ENCODE data around the gene TBCK.
"Not testable (repeated sequence)": the region's sequence is repeated elsewhere in the genome, so short reads cannot be mapped to it uniquely, and the experiment has no call there.

Gene TBCK

GRCh38 chr4:106162278-106162677 lies 153.7 kb downstream of the TBCK start:
- Mint-ChIP-seq H3K27ac (no peak overlapping the region), H3K4me1 (no peaks in the 10 kb centered on the region), H3K4me3 (no peak overlapping the region), H3K36me3 (peaks cover 6% of the 10 kb centered on the region), H3K9me3 (peaks cover 4% of the 10 kb centered on the region)
- ATAC-seq (no peak), DNase-seq (ENCODE audit: low spot score in 2 of 2) (no peak)

GRCh38 chr4:106160560-106160959 lies 155.4 kb downstream of the TBCK start:
- H3K9me3 Mint-ChIP-seq = peaks cover 7% of the 10 kb centered on the region
- H3K27ac Mint-ChIP-seq = no peak overlapping the region
- H3K36me3 Mint-ChIP-seq = peaks cover 10% of the 10 kb centered on the region
- ATAC-seq (no peak), DNase-seq (ENCODE audit: low spot score in 2 of 2) (no peak)
- H3K4me1 Mint-ChIP-seq = no peaks in the 10 kb centered on the region
- H3K4me3 Mint-ChIP-seq = no peak overlapping the region

GRCh38 chr4:106149911-106150310 lies 166.1 kb downstream of the TBCK start:
- ATAC-seq (no peak), DNase-seq (ENCODE audit: low spot score in 2 of 2) (no peak)
- Mint-ChIP-seq H3K4me3 (no peak overlapping the region), H3K9me3 (peaks cover 40% of the 10 kb centered on the region), H3K27ac (no peak overlapping the region), H3K4me1 (no peaks in the 10 kb centered on the region), H3K36me3 (no peaks in the 10 kb centered on the region)

GRCh38 chr4:106149026-106149425 lies 167.0 kb downstream of the TBCK start:
- Mint-ChIP-seq H3K4me3 (no peak overlapping the region), H3K4me1 (no peaks in the 10 kb centered on the region), H3K36me3 (no peaks in the 10 kb centered on the region), H3K27ac (no peak overlapping the region), H3K9me3 (peaks cover 34% of the 10 kb centered on the region)
- DNase-seq (ENCODE audit: low spot score in 2 of 2) (no peak), ATAC-seq (no peak)

GRCh38 chr4:106142616-106143127 lies 173.3 kb downstream of the TBCK start:
- peaks cover 6% of the 10 kb centered on the region for H3K9me3 Mint-ChIP-seq

GRCh38 chr4:106140601-106141000 lies 175.4 kb downstream of the TBCK start:
- Mint-ChIP-seq H3K4me3 (no peak overlapping the region), H3K27ac (no peak overlapping the region), H3K36me3 (no peaks in the 10 kb centered on the region), H3K4me1 (no peaks in the 10 kb centered on the region), H3K9me3 (no peaks in the 10 kb centered on the region)
- ATAC-seq (no peak), DNase-seq (ENCODE audit: low spot score in 2 of 2) (no peak)

More at GRCh38 chr4:106142616-106143127, 173.3 kb downstream of the TBCK start:
- Mint-ChIP-seq H3K36me3 (no peaks in the 10 kb centered on the region), H3K4me3 (no peak overlapping the region), H3K27ac (no peak overlapping the region), H3K4me1 (no peaks in the 10 kb centered on the region)
- no peak for ATAC-seq
- no peak for DNase-seq (ENCODE audit: low spot score in 2 of 2)

- DNase-seq (ENCODE audit: low spot score in 2 of 2) = no peak
- ATAC-seq = no peak
- H3K4me1 Mint-ChIP-seq = no peaks in the 10 kb centered on the region
- no peak overlapping the region for H3K4me3 Mint-ChIP-seq
- no peak overlapping the region for H3K27ac Mint-ChIP-seq
- H3K36me3 Mint-ChIP-seq = peaks cover 13% of the 10 kb centered on the region
- peaks cover under 1% of the 10 kb centered on the region for H3K9me3 Mint-ChIP-seq
Observed at GRCh38 chr4:106136777-106137331, 179.2 kb downstream of the TBCK start.

GRCh38 chr4:106132045-106132444 lies 184.0 kb downstream of the TBCK start:
- H3K4me1 Mint-ChIP-seq = no peaks in the 10 kb centered on the region
- peaks cover 13% of the 10 kb centered on the region for H3K36me3 Mint-ChIP-seq
- ATAC-seq (no peak), DNase-seq (ENCODE audit: low spot score in 2 of 2) (no peak)
- peaks cover 4% of the 10 kb centered on the region for H3K9me3 Mint-ChIP-seq
- no peak overlapping the region for H3K4me3 Mint-ChIP-seq
- H3K27ac Mint-ChIP-seq = no peak overlapping the region

GRCh38 chr4:106126062-106126461 lies 189.9 kb downstream of the TBCK start:
- ATAC-seq (no peak), DNase-seq (ENCODE audit: low spot score in 2 of 2) (no peak)
- Mint-ChIP-seq H3K4me3 (no peak overlapping the region), H3K4me1 (no peaks in the 10 kb centered on the region), H3K27ac (no peak overlapping the region), H3K36me3 (no peaks in the 10 kb centered on the region), H3K9me3 (peaks cover 2% of the 10 kb centered on the region)

- ATAC-seq = not testable (repeated sequence)
Observed at GRCh38 chr4:106119949-106120555, 196.0 kb downstream of the TBCK start.

GRCh38 chr4:106116025-106116424 lies 200.0 kb downstream of the TBCK start:
- Mint-ChIP-seq H3K4me1 (no peaks in the 10 kb centered on the region), H3K4me3 (no peak overlapping the region), H3K27ac (no peak overlapping the region), H3K9me3 (peaks cover 4% of the 10 kb centered on the region), H3K36me3 (peaks cover 28% of the 10 kb centered on the region)
- ATAC-seq (no peak), DNase-seq (ENCODE audit: low spot score in 2 of 2) (no peak)

More at GRCh38 chr4:106119949-106120555, 196.0 kb downstream of the TBCK start:
- H3K4me3 Mint-ChIP-seq; H3K9me3 Mint-ChIP-seq; H3K27ac Mint-ChIP-seq; DNase-seq (ENCODE audit: low spot score in 2 of 2); H3K4me1 Mint-ChIP-seq: not testable (repeated sequence)
- H3K36me3 Mint-ChIP-seq = peaks cover 13% of the 10 kb centered on the region

- Mint-ChIP-seq H3K36me3 (peaks cover 28% of the 10 kb centered on the region), H3K4me3 (no peak overlapping the region), H3K4me1 (no peaks in the 10 kb centered on the region), H3K9me3 (peaks cover 12% of the 10 kb centered on the region), H3K27ac (no peak overlapping the region)
- DNase-seq (ENCODE audit: low spot score in 2 of 2) (no peak), ATAC-seq (no peak)
Observed at GRCh38 chr4:106114270-106114669, 201.7 kb downstream of the TBCK start.

GRCh38 chr4:106111778-106112469 lies 204.1 kb downstream of the TBCK start:
- not testable (repeated sequence) for H3K27ac Mint-ChIP-seq; DNase-seq (ENCODE audit: low spot score in 2 of 2); H3K4me3 Mint-ChIP-seq; H3K4me1 Mint-ChIP-seq; ATAC-seq
- H3K9me3 Mint-ChIP-seq = peaks cover 17% of the 10 kb centered on the region
- H3K36me3 Mint-ChIP-seq = peaks cover 28% of the 10 kb centered on the region

- DNase-seq (ENCODE audit: low spot score in 2 of 2) = no peak
- H3K4me1 Mint-ChIP-seq = no peaks in the 10 kb centered on the region
- no peak overlapping the region for H3K4me3 Mint-ChIP-seq
- peaks cover 17% of the 10 kb centered on the region for H3K9me3 Mint-ChIP-seq
- H3K36me3 Mint-ChIP-seq = peaks cover 19% of the 10 kb centered on the region
- no peak for ATAC-seq
- H3K27ac Mint-ChIP-seq = no peak overlapping the region
Observed at GRCh38 chr4:106109929-106110328, 206.1 kb downstream of the TBCK start.

GRCh38 chr4:106105697-106106096 lies 210.3 kb downstream of the TBCK start:
- H3K36me3 Mint-ChIP-seq = peaks cover 5% of the 10 kb centered on the region
- H3K4me3 Mint-ChIP-seq = no peak overlapping the region
- DNase-seq (ENCODE audit: low spot score in 2 of 2) (no peak), ATAC-seq (no peak)
- peaks cover 13% of the 10 kb centered on the region for H3K9me3 Mint-ChIP-seq
- no peaks in the 10 kb centered on the region for H3K4me1 Mint-ChIP-seq
- no peak overlapping the region for H3K27ac Mint-ChIP-seq

- ATAC-seq = no peak
- Mint-ChIP-seq H3K9me3 (peaks cover 5% of the 10 kb centered on the region), H3K36me3 (peaks cover 5% of the 10 kb centered on the region), H3K27ac (no peak overlapping the region), H3K4me3 (no peak overlapping the region), H3K4me1 (no peaks in the 10 kb centered on the region)
- DNase-seq (ENCODE audit: low spot score in 2 of 2) = no peak
Observed at GRCh38 chr4:106104276-106104675, 211.7 kb downstream of the TBCK start.

Data from stimulated activated effector memory CD8-positive, alpha-beta T cell treated with anti-CD3 and anti-CD28 coated beads, Interleukin-12 subunit alpha, Interleukin-12 subunit beta, amount 100 ng/mL, for 72 hours (primary cell).